M059J (cell line): Measurements from ENCODE around the gene LIPA. TPM values are rescaled to one million over a fixed set of nuclear protein-coding genes. Genes with fewer than 3 reads are reported as not detected.

Experiments
- DNase-seq: peaks from one replicate; pipeline ENCODE4 v3.0.0-alpha.2; 2012; ENCODE audit warnings: low read depth
- total RNA-seq: library from RNA; depleted of rRNA; stranded (reverse); fragments of >200 nt; shearing (Covaris generic); gene quantifications from 2 replicates; pipeline ENCODE4 v1.2.3, GENCODE V29; 2014

The LIPA gene
- total RNA-seq, 1 experiment from 2014 or later: 149 TPM

DNA sequence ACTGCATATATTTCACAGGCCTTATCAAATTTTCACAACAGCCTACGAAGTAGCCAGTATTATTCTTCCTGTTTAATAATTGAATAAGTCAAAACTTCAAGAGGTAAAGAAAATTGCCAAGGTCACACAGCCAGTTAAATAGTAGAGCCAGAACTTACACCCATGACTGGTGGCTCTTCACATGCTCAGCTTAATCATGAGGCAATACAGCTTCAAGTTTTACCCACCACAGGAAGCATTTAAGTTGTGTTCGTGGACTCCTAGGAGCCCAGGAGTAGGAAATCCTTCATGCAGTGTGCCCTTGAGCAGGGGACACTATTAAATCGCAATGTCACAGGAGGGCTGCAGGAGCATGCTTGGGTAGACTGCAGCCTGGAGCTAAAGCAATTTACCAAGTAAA, 11.1 kb downstream of the LIPA start:
- no peak for DNase-seq

DNA sequence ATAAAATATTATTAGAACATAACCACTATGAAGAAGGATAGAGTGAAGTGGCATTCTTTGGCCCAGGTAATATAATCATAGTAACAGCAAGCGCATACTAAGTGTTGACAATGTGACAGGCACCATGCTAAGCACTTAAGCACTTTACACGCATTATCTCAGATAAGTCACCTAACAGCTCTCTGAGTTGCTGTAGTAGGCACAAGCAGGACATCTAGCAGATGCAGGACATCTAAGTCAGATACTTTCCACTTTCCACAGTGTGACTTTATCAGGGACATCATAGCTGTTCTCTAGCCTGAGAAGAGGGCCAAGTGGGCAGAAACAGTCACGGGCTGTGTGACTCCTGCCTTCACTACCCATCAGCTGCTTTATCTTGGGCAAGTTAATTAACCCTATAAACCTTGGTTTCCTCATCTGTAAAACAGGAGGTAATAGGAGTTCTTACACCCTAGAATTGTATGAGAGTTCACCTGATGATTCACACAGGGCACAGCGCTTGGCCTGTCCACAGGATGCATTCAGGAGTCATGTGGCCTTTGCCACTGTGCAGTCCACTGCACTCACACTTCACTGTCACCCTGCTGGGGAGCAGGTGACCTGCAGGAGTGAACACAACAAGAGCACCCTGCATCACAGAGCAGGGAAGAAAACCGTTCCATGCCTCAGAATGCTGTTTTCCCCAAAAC, 12.5 kb downstream of the LIPA start:
- DNase-seq: no peak

DNA sequence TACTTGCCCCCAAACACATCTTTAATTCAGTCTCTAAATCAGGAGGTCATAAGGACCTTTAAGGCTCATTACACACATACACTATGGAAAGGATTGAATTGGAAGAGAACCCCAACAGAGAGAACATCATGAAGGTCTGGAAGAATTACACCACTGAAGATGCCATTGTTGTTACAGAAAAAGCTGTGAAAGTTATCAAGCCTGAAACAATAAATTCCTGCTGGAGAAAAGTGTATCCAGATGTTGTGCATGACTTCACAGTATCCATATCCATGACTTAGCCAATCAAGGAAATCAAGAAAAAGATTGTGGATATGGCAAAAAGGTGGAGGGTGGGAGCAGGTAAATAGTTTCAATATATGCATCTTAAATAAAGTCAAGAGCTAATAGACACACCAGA, 13.7 kb downstream of the LIPA start:
- DNase-seq: no peak

DNA sequence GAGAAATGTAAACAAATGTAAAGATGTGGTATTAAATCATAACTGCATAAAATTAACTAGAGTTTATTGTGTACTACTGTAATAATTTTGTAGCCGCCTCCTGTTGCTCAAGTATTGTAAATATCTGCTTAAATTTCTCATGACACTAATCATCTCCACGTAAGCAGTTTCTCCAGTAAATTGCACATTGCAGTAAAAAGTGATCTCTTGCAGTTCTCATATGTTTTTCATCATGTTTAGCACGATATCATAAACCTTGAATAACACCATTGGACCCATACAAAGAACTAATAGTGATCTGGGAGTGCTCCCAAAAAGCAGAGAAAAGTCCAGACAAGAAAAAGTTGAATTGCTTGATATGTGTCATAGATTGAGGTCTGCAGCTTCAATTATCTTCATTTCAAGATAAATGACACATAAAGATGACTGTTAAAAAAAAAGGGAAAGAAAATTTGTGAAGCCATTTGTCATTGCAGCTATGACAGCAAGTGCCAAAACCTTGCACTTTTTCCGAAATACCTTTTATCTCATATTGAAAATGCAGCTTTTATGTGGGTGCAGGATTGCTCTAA, 15.3 kb downstream of the LIPA start:
- DNase-seq: no peak

DNA sequence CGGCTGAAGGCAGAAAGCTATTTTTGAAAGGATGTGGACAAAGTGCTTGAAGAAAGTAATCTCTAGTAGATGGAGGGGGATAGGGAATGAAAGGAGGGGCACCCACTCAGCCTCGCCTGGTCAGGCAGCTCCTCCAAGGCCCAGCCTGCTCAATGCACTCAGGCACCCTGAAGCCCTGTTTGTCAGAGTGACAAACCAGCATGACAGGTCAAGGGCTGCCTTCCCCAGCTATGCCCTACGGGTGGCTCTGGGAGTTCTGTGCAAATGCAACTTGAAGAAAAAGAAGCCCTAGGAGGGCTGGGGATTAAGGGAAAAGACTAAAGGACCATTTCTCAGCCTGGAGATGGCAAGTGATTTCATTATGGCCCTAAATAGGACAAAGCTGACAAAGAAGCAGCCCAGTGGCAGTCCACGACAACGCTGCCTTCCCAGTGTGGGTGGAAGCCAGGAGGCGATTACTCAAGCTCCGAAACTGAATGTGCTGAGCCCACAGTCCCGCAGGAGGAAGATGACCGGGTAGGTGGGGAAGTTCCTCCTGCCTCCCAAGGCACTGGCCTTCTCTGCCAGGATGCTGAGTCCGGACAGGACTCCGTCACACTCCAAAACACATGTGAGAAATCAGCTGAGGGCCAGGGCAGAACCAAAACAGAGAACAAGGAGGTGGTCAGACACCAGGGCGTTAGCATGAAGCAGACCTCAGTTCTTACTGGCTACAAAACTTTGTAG, 16.3 kb downstream of the LIPA start:
- no peak for DNase-seq

DNA sequence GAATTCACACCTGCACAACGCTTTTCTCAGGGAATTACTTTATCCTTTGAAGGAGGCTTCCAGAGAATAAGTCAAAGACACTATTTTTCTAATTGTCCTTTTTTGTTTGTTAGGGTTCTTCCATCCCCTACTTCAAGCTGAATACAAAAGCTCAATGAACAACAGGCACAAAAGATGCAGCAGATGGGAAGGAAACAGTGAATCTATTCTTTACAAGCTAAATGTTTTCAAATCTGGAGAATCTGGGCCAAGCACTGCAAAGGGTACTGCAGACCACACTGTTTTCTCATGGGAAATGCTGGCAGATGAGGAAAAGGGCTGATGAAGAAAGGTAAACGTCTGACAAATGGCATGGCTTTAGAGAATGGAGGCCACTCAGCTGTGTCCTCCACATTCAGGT, 18.5 kb downstream of the LIPA start:
- DNase-seq: no peak

DNA sequence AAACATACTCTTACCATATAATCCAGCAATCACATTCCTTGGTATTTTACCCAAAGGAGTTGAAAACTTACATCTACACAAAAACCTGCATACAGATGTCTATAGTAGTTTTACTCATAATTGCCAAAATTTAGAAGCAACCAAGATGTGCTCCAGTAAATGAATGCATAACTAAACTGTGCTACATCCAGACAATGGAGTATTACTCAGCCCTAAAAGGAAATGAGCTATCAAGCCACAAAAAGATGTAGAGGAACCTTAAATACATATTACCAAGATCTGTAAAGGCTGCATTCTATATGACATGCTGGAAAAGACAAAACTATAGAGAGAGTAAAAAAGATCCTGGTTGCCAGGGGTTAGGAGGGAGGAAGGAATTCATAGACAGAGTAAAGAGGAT, 22.6 kb downstream of the LIPA start:
- no peak for DNase-seq

DNA sequence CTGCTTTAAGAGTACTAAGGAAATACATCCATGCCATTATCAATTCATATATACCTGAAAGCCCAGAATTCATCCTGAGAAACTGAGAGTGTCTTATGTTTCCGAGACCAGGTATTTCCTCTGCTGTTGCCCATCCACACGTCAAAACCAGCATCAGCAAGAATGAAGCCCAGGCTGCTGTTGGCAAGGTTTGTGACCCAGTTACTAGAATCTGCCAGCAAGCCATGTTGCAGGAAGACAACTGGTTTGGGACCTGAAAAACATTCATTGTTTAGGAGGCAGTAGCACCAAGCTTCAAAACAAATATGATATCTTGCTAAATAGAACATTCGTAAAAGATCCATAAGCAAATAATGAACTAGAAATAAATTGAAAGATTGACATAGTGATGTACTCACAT, 23.4 kb downstream of the LIPA start:
- no peak for DNase-seq

DNA sequence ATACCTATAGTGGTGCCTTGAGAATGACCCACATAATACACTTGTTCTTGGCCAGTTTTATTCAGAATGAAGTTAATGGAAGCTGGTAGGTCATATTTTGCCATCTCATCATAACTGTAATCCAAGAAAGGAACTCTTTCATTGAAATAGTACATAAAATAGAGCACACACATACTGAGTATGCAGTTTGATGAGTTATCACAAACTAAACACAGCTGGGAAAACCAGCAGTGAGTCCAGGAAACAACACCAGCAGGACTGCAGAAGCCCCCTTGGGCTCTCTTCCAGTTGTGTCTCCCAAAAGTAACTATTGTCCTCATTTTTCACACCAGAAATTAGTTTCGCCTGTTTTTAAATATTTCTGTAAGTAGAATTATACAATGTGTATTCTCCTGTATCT, 24.7 kb downstream of the LIPA start:
- no peak for DNase-seq

DNA sequence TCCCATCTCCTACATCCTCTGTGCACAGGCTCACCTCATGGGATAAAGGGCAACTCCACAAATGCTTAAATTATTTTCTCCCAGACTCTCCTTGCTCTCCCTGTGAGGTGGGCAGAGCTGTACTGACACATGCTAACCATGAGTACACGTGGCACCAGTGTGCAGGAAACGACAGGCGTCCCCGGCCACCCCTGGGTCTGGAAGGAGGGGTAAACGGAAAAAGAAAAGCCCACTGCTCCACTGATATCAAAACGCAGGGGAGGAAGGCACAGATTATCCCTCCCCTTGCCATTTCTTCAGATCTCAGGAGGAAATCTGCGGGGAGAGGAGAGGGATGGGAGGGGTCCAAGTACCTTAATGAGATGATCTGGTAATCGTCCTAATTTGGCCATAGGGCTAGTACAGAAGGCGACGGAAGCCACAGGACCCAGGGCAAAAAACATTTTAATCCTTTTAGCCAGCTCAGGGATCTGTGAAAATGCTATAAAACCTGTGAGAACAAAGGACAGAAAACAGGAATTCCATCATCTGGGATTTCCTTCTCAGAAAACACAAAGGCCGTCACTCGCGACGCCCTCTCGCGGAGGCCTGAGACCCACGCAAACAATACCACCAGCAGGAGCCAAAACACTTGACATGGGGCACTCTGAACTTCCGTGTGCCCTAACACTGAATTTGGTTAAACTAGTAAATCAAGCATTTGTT, 26.7 kb downstream of the LIPA start:
- no peak for DNase-seq

DNA sequence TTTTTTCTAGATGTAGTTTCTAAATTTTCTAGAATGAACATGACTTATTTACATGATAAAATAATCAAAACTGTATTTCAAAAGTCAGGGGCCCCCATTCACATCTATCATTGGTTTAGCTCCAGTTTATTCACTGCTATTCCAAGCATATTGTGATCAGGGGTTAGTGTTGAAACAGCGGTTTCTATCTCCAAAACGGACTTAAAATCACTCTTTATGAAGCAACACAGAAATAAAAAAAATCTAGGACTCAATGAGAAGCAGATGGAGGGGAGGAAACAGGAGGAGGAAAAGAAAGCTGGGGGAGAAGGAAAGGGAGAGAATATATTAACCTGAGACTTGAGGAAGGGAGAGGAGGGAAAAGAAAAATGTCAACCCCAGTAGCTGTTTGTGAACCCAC, 29.7 kb downstream of the LIPA start:
- DNase-seq: no peak

DNA sequence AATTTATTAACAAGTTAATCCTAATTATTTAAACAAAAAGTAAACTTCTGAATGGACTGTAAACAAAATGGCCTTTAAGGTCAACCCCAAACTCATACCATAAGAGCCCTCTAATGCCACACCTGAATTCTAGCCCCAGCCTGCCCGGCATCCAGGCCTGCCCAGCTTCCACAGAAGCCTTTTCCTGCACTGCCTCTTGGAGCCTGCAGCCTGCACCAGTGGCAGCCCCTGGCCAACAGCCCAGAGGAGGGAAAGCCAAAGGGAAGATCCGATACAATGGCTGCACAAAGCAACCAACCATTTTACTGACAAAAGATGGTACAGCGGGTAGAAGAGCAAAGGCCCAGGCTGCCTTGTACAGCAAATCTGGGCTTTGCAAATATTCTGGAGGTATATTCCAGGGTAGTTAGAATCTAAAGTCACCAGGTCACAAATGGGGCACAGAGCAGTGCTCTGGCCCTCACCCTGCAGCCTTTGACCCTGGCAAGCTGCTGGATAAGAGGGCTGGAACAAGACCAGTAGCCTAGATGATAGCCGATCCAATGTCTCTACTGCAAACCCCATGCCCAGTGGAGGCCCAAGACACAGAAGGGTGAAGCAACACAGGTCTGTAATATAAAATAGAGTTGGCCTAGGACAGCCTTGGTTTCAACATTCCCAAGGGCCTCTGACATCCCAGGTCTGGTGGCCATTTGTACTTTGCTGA, 31.9 kb downstream of the LIPA start:
- no peak for DNase-seq

DNA sequence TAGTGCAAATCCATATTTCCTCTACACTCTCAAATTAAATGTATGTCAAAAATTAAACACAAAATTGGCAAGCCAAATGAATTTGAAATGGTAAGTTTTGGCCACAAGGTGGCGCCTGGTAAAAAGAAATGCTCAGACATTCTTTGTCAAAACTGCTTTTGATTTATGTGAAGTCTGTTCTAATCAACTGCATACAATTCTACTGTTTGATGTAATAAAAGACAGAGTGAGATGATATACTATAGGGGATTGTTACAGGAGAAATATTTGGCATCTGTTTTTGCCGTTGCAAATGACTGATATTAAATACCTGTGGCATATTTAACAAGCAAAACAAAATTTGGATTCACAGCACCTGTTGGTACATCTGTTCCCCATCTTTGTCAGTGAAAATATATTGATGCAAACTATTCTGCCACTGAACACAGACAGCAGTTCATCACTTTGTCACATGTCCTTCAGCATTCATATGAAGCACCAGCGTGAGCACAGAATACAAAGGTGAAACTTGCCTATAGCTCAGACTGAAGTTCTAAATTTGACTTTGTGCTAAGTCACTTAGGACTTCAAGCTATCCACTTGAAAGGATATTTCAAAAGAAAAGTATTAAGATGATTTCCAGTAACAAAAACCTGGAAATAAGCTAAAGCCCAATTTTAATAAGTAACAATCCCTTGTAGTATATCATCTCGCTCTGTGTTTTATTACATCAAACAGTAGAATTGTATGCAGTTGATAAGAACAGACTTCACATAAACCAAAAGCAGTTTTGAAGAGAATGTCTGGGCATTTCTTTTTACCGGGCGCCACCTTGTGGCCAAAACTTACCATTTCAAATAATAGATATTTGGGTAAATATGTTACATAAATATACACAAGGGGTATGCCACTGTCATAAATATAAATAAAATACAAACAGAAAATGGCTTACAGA, 34.3 kb downstream of the LIPA start:
- peak; percentile 65 for DNase-seq

DNA sequence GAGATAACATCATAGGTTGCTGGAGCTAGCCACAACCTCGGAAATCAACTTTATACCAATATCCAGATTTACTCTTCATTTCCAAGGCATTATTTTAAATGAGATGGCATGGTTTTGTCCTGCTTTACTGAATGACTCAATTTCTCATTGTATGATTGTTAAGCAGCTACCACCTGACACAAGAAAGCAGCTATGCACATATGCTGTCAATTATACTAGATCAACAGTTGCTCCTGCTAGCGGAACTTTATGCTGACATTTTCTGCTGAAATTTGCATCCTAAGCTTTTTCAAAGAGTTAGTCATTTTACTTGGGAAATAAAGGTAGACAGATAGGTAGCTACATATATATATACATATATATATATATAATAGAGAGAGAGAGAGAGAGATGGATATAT, 35.5 kb downstream of the LIPA start:
- no peak for DNase-seq

DNA sequence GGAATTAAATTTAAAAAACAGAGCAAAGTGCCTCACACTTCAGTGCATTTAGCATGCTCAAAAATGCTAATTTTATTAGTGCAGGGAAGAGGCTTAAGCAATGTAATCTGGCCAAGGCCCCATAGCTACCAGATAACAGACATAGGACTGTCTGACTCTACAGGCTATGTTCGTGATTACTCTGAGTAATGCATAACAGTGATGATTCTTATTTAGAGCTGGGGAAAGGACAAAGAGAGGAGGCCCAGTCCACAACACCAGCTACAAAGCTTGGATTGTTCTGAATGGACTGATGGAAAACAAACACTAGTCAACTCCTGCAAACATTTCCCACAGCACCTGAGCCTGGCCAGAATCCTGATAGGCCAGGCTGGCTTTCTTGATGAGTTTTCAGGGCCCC, 36.1 kb downstream of the LIPA start:
- no peak for DNase-seq

DNA sequence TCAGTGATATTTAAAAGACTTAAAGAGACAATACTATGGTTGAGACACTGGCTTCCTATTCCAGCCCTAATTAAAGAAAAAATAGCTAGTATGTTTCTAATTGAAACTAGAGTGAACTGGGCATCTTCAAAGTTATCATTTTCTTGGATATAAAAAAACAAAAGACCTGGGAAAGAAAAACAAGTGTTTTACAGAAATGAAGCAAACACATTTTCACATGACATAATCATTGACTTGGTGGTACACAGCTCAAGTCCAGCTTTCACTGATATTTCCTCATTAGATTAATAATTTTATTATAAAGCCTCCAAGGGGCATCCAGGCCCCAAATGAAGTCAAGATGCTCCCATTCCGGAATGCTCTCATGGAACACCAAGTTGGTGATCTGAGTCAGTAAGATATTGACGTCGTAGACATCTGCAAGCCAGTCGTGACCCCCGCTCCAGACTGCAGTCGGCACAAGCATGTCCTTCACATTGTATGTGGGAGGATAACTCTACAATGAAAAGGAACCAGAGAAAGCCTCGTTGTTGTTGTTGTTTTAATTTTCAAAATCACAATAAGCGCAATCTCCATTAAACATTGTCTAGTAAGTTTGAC, 36.9 kb downstream of the LIPA start:
- no peak for DNase-seq

DNA sequence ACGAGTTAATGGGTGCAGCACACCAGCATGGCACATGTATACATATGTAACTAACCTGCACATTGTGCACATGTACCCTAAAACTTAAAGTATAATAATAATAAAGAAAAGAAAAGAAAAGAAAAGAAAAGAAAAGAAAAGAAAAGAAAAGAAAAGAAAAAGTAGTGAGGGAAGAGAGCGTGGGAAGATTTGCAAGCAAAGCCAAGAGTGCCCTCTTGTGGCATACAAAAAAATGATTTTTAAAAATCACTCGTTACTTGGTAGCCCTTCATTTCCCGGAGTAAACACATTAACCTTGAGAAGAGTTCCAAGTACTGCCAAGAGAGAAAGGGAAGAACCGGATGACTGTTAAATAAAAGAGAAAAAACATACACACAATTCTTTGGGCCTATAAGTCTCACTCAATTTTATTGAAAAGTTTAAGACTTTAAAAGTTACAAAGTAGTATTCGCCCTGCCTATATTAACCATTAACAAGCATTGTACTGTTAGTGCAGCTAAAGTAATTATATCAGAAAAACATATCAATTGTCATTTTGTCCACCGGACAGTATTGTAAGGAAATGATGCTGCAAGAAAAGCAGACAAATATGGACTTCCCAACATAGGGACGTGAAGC, 38.3 kb downstream of the LIPA start:
- peak; percentile 47 for DNase-seq

DNA sequence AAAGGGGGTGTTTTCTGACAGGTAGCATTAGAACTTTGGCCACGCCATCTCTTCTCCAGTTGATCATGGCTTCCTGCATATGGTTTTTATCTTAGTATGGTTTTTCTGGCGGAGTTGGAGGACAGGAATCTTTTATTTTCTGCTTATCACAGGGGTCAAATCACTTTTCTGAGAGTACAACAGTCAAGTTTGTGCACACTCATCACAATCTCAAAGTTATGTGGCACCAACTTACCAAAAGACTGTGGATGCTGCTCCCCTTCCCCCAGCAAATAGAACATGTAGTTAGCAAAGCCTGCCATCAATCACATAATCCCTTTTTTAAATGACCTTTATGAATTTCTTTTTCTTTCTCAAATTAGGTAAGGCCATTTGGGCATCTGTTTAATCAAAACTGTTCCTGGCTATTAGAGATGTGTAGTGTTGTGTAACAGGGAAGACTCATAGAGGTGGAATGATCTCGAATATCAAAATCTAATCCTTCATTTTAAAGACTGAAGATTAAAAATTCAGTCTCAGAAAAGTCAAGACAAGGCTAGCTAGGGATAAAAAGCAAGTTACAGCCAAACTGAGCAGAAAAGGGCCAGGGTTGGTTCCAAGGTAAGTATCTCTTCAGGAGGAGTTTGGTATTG, 40.7 kb downstream of the LIPA start:
- DNase-seq: no peak

DNA sequence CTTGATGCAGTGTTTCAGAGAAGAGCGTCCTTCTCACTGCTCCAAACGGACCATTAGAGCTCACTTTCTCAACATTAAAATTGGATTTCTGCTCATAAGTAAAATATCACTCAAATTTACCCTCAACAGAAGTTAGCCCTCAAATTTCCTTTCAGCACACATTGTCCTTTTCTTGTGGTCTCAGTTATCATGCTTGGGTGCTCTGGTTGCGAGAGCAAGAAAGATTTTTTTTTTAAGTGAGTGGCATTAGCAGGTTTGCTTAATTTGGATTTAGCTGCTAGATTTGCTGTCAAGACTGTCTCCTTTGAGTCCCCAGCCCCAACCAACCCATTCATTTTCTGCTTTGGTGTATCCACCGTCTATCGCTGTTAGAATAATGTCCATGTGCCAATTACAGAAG, 41.9 kb downstream of the LIPA start:
- no peak for DNase-seq
